HG02970 (cell line): ENCODE measurements around the gene GPC5.

Source experiments
- ATAC-seq: cut with Tn5 transposase; IDR thresholded peaks from one replicate; pipeline ENCODE4 v1.9.1; 2021; ENCODE audit warnings: mild to moderate bottlenecking, moderate library complexity, moderate number of reproducible peaks; ENCODE audit not compliant: unreplicated experiment, low FRiP score

The GPC5 gene

DNA sequence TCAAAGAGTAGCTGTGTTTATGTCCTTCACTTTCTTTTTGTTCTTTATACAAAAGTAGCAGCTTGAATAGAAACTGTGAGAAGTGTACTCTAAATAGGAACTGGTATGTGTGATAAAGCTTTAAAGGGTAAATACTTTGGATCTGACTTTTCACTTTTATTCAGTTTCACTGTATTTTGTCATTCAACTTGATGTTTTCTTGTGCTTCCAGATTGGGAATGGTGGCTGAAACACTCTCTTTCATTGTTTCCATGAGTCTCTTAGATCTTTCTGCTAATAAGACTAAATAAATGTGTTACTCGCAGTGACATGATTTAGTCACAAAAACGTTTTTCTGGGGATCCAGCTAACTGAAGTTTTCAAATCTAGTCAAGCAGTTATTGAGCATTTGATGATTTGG, 133.2 kb downstream of the GPC5 start:
- ATAC-seq: no peak

DNA sequence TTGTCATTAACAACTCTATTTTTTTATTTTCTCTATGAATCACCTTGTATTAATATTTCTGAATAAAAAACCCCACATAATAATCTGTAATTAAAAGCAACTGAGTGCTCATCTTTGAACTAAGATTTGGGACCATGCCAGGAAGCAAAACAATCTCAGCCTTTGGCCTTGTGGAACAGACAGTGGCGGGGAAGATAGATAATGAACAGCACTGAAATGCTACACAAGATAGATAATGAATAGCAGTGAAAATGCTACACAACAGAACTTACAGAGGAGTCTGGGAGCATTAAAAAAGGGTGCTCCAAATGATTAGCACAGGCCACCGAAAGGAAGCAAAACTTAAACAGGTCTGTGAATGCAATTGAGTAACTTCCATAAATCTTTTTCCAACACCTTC, 134.9 kb downstream of the GPC5 start:
- ATAC-seq: no peak

DNA sequence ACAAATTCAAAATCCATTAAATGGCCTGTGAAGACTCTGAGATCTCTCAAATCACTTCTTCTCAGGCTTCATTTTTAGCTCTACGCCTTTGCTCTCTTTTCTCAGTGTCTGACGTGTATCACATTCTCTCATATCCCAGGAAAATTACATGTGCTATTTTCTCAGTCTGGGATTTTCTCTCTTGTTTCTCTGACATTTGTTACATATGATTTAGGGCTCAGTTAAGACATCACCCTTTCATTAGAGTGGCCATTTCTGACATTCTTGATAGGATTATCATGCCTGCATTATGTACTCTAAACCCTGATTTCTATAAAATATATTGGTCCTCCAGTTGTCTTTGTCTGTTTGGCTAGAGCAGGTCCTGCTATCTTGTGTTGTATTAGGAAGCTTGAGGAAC, 136.6 kb downstream of the GPC5 start:
- ATAC-seq: no peak

DNA sequence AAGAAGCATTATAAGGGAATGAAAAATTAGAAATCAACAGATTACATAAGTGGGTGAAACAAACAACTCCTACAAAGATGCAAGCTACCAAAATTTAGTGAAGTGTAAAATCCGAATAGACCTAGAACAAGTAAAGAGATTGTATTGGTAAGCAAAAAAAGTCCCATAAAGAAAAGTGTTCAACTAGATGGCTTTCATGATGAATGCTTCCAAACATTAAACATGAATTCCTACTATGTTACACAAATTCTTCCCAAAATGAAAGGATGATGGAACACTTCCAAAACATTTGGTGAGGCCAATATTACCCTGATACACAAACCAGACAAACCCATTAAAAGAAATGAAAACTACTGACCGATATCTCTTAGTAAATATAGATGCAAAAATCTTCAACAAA, 139.0 kb downstream of the GPC5 start:
- no peak for ATAC-seq

DNA sequence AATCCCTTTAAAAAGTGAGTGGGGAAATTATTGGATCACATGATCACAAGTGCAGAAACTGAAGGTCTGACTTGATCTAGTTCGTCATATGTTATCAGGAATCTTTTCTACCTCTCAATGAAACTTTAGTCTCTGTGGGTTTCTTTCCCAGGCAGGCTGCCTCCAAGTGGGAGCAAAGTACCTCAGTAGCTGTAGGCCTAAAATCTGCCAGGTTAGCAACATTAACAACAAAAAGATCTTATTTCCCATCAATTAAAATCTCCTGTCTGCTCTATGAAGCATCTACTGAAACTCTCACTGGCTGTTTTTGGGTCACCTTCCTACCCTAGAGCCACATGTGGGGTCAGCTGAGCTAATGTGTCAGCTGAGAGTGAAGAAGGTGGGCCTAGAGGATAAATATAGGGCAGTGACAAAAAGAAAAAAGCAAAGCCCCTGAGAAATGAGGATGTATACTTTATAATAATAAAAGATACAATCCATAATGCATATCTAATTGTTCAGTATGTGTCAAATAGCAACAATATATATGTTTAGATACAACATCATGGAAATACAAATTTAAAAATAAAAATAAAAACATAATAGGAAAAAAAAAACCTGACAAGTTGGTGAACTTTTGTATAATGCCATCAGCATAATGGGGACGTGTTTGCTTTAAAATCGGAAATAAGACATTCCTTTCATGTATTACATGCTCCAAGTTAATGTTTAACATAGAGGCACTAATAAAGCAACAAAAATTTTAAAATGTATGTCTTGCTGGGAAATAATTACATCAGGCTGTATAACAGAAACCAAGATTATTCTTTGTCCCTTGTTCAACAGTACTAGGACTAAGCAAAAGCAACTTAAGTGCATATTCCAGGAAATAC, 141.1 kb downstream of the GPC5 start:
- no peak for ATAC-seq

DNA sequence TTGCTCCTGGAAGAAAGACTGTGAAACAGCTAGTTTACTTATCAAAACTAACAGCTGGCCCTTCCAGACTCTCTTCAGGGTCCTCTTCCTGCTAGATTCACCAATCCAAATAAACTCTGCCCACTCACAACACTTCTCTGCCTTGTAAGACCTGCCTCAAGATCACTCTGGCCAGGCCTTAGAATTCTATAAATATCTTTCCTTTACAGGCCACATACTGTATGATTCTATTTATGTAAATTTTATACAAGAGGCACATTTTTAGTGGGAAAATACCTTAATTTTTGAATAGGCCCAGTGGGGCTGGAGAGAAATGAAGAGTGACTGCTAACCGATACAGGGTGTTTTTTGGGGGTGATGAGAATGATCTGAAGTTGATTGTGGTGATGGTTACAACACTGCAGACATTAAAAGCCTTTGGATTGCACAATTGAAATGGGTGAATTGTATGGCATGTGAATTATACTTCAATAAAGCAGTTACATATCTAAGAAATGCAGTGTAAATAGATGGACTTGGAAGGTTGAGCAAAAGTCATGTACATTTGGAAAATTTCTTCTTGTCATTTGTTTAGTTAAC, 141.8 kb downstream of the GPC5 start:
- ATAC-seq: no peak

DNA sequence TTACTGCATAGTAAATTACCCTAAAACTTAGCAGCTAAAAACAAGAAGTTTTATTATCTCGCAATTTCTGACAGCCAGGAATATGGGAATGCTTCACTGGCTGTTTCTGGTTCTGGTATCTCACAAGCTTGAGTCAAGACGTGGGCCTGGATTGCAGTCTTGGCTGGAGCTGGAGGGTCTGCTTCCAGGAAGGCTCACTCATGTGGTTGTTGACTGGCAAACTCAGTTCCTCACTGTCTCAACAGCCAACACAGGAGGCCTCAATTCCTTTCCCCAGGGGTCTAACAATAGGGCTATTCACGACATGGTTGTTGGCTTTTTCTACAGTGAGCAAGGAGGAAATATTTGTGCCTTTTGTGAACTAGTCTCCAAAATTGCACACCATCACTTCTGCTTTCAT, 146.3 kb downstream of the GPC5 start:
- no peak for ATAC-seq

DNA sequence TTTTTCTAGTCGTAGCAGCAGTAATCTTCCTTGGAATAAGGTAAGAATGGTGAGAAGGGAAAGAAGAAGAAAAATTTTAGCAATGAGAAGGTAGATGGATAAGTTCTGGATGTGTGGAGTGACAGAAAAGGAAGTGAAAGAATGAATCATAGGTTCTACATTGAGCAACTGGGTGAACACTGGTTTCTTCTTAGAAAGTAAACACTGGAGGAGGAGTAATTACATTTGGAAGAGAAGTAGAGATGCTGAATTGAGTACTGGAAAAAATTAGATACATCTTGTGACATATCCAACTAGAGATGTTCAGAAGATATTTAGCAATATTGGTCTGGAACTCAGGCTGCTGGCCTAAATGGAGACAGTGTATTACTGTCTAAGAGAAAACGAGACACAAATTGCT, 148.5 kb downstream of the GPC5 start:
- ATAC-seq: no peak

DNA sequence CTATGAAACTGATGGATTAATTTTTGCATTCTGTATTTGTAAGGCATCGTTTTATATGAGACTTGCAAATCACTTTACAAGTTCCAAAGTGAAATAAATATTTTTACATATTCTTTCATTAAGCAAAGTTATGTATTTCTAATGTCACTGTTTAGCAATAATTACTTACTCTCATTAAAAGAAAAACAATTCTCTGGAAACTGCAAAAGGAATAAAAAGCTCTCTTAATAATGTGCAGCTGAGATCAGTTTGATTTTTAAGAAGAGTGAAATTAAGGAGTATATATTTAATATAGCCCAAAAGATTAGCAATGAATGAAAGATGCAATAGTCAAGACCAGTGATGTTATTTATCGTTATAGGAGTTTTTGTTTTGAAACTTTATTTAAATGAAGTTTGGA, 155.2 kb downstream of the GPC5 start:
- no peak for ATAC-seq

DNA sequence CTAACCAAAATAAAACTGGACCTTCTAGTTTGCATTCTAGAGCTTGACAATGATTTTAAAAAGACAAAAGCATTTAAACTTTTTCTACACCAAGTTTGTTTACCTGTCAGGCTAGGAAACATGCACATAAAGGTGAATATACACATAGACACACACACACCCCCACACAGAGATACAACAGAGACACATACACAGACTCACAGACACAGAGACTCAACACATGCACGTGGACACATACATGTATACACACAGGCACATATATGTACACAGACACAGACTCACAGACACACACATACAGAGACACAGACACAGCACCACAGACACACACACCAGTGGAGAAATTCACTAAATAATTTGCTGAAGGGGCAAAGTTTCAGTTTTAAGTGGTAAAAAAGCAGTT, 155.7 kb downstream of the GPC5 start:
- ATAC-seq: no peak

DNA sequence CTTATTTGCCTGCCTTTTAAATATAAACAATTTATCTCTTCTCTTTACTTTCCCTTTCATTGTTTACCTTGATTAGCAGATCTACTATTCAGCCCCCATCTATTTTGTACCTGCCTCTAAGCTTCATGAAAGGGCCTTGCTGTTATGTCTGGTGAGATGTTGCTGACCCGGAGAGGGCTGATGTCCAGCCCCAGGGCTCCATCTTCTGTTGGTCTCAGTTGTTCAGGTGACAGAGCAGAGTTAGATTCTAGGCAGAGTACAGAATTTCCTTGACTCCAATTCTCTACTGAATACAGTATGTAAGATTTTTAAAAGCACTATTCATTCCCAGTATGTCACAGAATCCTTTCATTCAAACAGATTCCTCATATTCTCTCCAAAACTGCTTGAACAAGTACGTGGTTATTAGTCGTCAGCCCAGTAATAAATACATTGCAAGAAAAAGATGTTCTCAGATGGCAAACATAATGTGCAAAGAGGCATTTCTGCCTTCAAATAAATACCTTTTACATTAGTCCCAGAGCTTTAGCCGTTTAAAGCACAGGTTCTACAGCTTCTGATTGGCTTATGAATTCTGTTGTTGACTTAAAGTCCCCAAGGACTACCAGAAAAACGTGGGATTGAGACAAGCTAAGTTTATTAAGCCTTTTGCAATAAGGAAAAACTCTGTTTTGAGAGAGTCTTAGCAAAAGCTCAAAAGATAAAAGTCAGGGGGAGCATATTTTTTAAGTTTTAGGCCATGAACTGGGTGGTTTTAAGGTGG, 159.1 kb downstream of the GPC5 start:
- no peak for ATAC-seq

DNA sequence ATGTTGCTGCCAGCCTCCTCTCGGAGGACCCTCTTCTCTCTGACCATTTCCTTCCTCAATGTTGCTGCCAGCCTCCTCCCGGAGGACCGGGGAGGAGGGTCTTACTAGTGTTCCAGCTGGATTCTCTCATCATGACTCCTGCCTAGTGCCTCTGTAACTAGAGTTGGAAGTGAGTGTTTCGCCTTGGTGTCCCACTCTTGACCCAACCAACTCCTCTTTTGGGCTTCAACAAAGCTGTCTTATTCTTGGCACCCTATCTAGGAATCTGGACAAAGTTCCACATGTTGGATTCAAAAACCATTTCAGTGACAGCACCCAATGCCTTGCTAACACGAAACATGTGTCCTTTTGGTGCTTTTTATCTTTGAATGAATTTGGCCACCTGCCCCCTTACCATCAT, 165.4 kb downstream of the GPC5 start:
- ATAC-seq: no peak

DNA sequence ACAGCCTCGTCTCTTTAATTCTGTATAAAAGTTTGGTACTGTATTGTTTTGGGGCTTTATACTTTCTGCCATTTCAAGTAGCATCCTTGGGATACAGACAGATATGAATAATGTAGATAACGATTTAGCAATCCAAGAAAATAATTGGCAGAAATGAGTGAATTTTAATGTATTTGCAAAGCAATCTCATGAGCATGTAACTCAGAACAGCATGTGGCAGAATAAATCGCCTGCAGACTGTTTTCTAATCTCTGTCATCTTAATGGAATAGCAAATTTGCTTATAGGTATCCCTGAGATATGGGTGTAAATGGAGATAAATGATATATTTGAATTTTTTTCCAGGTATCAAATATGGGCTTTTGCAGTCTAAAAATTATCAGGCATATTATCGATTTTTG, 166.0 kb downstream of the GPC5 start:
- no peak for ATAC-seq

DNA sequence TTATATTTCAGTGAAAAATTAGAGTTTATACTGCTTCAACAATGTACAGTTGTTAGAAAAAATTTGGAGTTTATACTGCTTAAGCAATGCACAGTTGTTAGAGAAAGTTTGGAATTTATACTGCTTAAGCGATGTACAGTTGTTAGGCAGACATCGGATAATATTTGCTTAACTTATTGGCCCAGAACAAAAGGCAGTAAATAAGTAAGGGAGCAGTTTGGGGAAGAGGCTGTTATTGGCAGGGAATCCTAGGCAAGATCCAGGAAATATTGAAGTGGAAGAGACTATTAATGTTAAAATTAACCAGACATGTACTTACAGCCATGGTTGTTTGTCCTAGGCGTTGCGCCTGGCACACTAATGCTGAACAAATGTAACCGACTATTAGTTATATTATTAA, 166.9 kb downstream of the GPC5 start:
- ATAC-seq: no peak

DNA sequence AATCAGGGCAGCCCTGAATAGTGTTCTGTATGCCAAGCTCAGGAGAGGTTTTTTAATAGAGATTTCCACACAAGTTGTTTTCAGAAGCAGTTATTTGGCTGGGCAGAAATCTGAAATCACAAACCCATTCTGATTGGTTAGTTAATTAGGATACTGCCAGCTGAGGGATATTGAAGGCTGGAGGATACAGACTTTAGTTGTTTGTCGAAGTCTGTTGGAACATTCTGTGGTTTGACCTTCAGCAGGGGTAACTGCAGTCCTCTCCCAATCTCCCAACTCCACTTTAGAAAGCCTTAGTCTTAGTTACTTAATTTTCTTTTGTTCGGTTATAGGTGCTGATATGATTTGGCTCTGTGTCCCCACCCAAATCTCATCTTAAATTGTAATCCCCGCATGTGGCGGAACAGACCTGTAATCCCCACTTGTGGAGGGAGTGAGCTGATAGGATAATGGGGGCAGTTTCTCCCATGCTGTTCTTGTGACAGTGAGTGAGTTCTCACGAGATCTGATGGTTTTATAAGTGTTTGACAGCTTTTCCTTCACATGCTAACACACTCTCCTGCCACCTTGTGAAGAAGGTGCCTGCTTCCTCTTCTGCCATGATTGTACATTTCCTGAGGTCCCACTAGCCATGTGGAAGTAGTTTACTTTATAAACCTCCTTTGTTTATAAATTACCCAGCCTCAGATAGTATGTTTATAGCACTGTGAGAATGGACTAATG, 169.2 kb downstream of the GPC5 start:
- ATAC-seq: no peak

DNA sequence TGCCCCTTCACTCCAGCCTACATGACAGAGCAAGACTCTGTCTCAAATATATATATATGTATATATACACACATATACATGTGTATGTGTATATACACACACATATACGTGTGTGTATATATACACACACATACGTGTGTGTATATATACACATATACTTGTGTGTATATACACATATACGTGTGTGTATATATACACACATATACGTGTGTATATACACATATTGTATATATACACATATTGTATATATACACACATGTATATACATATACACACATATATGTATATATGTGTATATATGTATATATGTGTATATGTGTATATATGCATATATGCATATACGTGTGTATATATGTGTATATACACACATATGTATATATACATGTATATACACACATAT, 173.3 kb downstream of the GPC5 start:
- no peak for ATAC-seq

DNA sequence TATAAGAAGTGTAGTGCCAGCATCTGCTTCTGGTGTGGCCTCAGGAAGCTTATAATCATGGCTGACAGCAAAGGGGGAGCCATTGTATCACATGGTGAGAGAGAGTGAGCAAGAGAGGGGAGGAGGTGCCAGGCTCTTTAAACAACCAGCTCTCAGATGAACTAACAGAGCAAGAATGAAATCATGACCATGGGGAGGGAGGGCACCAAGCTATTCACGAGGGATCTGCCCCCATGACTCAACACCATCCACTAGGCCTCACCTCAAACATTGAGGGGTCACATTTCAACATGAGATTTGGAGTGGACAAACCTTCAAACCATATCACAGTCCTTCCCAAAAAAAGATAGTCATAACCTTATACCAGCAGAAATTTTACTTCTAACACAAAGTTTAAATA, 174.0 kb downstream of the GPC5 start:
- no peak for ATAC-seq

DNA sequence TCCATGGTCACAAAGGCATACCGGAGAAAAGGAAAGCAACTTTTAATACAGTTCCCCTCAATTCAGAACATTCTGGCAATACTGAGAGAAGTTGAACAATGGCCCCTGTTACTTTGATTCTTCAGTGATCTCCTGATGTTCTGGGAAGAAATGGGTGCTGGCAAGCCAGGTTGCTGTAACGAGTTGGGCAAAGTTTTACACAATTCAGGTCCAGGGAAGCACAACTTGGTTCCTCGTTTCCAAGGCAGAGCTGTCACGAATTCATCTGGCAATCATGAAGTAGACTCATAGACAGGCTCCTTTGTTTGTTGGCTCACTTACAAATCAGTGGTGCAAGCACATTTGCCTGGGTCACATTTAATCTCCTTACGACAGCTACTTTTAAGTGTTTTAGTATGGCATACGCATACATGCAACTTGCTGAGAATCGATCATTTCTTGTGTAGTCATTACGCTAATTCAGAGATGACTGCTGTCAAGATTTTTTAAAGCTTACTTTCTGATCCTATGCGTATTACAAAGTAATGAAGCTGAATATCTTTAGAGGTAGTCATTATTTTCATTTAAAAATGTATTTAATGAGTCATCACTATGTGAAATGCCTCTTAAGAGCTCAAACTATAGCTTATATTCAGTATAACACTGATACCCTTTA, 174.7 kb downstream of the GPC5 start:
- no peak for ATAC-seq

DNA sequence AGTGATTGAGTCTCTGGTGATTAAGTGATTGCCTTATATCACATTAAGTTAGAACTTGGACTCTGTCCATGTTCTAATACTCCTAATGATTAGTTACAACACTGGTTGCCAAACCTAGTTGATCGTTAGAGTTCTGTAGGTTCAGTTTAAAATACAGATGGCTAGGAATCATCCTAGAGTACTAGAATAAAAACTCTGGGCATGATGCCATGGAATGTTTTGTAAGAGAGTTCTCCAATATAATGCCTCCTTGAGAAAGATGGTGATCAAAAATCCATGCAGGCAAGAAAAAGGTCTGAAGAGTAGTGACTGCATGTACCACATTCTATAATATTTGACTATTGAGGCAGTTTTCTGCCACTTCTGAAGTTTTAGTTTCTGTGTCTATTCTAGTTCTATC, 176.3 kb downstream of the GPC5 start:
- no peak for ATAC-seq

DNA sequence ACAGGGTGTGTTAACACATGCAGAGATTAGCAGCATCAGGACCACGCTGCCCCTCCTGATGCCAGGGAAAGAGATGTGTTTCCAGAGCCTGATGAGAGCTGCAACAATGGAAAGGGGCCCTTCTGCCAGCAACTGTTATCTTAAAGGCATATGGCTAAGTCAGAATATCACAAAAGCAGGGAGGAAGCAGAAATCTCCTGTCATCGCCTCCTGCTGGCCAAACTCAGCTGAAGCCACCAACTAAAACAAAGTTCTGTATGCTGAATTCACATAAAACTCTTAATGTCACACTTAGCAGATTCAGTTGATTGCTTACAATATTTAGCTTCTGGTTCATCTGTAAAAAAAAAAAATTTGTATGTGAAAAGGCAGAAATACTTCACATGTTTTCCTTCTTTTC, 178.2 kb downstream of the GPC5 start:
- ATAC-seq: no peak
